Left ventricle myocardium inferior (tissue), 1 donor: ENCODE measurements around the gene OR10G2. TPM values are rescaled to one million over a fixed set of nuclear protein-coding genes. Genes with fewer than 3 reads are reported as not detected.

Experiments used
- DNase-seq: peaks from one replicate; pipeline ENCODE4 v3.0.0-alpha.2; 2020
- H3K27ac ChIP-seq: fragments of 200-600 bp; replicated peaks from 2 replicates; pipeline ENCODE4 v1.8.0; 2021
- H3K27me3 ChIP-seq: fragments of 200-600 bp; 2 replicates; pipeline ENCODE4 v1.8.0; 2021; ENCODE audit warnings: low read depth
- H3K36me3 ChIP-seq: fragments of 200-600 bp; 2 replicates; pipeline ENCODE4 v1.8.0; 2021
- H3K4me1 ChIP-seq: fragments of 200-600 bp; 2 replicates; pipeline ENCODE4 v1.8.0; 2021
- H3K4me3 ChIP-seq: fragments of 200-600 bp; 2 replicates; pipeline ENCODE4 v1.8.0; 2021; ENCODE audit warnings: mild to moderate bottlenecking, moderate library complexity
- H3K9me3 ChIP-seq: fragments of 200-600 bp; replicated peaks from 2 replicates; pipeline ENCODE4 v1.8.0; 2021
- intact Hi-C: fragments of 100-400 bp; cut with micrococcal nuclease; formaldehyde crosslinking; loops from one replicate; pipeline ENCODE4 v1.11.0; 2022
- total RNA-seq: library from RNA; stranded (reverse); fragmentation: NEBNext Ultra II Directional; extraction: Animal tissue kit (Norgen Biotek cat#: 25700); gene quantifications from one replicate; pipeline ENCODE4 v1.2.1, GENCODE V29; 2021
- TF ChIP-seq, protein P1 (sequence below): fragments of 200-600 bp; IDR thresholded peaks from 2 replicates; pipeline ENCODE4 v1.8.0; 2021; ENCODE audit warnings: antibody characterized with exemption, mild to moderate bottlenecking, borderline replicate concordance
- donor health status: DM: no; HTN: yes; CAD: no; lungs with severe emphysema.

OR10G2 gene
- total RNA-seq, 1 donor from 2014 or later, result not detected

DNA sequence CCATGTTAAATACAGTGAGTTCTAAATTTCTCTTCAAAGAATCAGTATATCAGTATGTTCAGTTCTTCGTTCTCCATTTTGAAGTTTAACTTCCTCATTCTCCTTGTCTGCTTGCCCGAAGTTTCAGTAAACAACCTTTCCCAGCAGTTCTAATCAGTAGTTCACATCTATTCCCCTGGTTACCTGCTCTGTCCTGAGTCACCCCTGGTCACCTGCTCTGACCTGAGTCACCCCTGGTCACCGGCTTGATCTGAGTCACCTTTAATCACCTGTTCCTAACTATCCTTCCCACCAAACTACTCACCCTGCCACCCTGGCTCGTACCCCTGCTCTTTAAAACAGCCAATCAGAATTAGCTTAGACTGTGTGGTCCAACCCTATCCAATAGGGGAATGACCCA lies 45.4 kb downstream of the OR10G2 start:
- DNase-seq, result no peak
- H3K27ac ChIP-seq, result no peak overlapping the region
- H3K4me3 ChIP-seq, result no peak overlapping the region
- TF ChIP-seq, protein P1, sequence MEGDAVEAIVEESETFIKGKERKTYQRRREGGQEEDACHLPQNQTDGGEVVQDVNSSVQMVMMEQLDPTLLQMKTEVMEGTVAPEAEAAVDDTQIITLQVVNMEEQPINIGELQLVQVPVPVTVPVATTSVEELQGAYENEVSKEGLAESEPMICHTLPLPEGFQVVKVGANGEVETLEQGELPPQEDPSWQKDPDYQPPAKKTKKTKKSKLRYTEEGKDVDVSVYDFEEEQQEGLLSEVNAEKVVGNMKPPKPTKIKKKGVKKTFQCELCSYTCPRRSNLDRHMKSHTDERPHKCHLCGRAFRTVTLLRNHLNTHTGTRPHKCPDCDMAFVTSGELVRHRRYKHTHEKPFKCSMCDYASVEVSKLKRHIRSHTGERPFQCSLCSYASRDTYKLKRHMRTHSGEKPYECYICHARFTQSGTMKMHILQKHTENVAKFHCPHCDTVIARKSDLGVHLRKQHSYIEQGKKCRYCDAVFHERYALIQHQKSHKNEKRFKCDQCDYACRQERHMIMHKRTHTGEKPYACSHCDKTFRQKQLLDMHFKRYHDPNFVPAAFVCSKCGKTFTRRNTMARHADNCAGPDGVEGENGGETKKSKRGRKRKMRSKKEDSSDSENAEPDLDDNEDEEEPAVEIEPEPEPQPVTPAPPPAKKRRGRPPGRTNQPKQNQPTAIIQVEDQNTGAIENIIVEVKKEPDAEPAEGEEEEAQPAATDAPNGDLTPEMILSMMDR, result no peak
- no peaks in the 10 kb centered on the region for H3K4me1 ChIP-seq
- H3K9me3 ChIP-seq, result peaks cover 33% of the 10 kb centered on the region
- no peaks in the 10 kb centered on the region for H3K36me3 ChIP-seq
- intact Hi-C loops, result no loop called here
- H3K27me3 ChIP-seq, result peaks cover 20% of the 10 kb centered on the region

Other genes starting within 250 kb of the OR10G2 start
- 27.9 TPM for gene CHD8, start 178.8 kb downstream of the OR10G2 start, total RNA-seq
- gene RAB2B, start 158.0 kb downstream of the OR10G2 start, total RNA-seq, result 15.5 TPM
- 84.8 TPM for gene TOX4, start 157.7 kb downstream of the OR10G2 start, total RNA-seq
- gene METTL3, start 123.6 kb downstream of the OR10G2 start, total RNA-seq, result 26.6 TPM
- gene SALL2, start 108.6 kb downstream of the OR10G2 start, total RNA-seq, result 3.4 TPM
- gene OR10G3, start 54.9 kb downstream of the OR10G2 start, total RNA-seq, result not detected
- not detected for gene OR4E2, start 18.9 kb upstream of the OR10G2 start, total RNA-seq
- not detected for gene OR4E1, start 38.9 kb upstream of the OR10G2 start, total RNA-seq